Retinal pigment epithelial cell (primary cell): ENCODE measurements around the gene ZNF862.
A peak's percentile ranks its signal among the peaks of the same experiment; 100 is the strongest.

ENCODE experiments used
- DNase-seq: peaks from one replicate; pipeline ENCODE4 v3.0.0-alpha.2; 2010; ENCODE audit warnings: low read depth
- H3K4me3 ChIP-seq: 2 replicates; pipeline ENCODE4 v1.5.1; 2011; ENCODE audit warnings: mild to moderate bottlenecking, low read length, control low read depth, moderate library complexity
- CTCF ChIP-seq: conservative IDR thresholded peaks from 2 replicates; pipeline ENCODE4 v1.5.1; 2011; ENCODE audit warnings: low read depth, low read length, control low read depth, inconsistent platforms

The ZNF862 gene

GRCh38 chr7:149830997-149831740 is 7.0 kb upstream of the ZNF862 start:
- TF ChIP-seq CTCF: no peak
- DNase-seq: no peak
- no peak overlapping the region for H3K4me3 ChIP-seq

- DNase-seq: no peak
- TF ChIP-seq CTCF: no peak
- H3K4me3 ChIP-seq: no peak overlapping the region
Measured at GRCh38 chr7:149831741-149832219, 6.4 kb upstream of the ZNF862 start.

GRCh38 chr7:149832332-149833041 is 5.7 kb upstream of the ZNF862 start:
- peak; percentile 10 for TF ChIP-seq CTCF
- H3K4me3 ChIP-seq: no peak overlapping the region
- no peak for DNase-seq

GRCh38 chr7:149833495-149834130 is 4.6 kb upstream of the ZNF862 start:
- H3K4me3 ChIP-seq: no peak overlapping the region
- TF ChIP-seq CTCF: no peak
- no peak for DNase-seq

GRCh38 chr7:149834601-149835000 is 3.6 kb upstream of the ZNF862 start:
- no peak for TF ChIP-seq CTCF
- H3K4me3 ChIP-seq: no peak overlapping the region
- DNase-seq: no peak

- H3K4me3 ChIP-seq: no peak overlapping the region
- DNase-seq: no peak
- no peak for TF ChIP-seq CTCF
Measured at GRCh38 chr7:149836434-149836833, 1.7 kb upstream of the ZNF862 start.
